H9 (cell line): ENCODE measurements around the gene LDB2. TPM values are rescaled to one million over a fixed set of nuclear protein-coding genes. Genes with fewer than 3 reads are reported as not detected.

ENCODE experiments used
- DNase-seq: peaks from one replicate; pipeline ENCODE4 v3.0.0-alpha.2; 2017
- H2AFZ ChIP-seq: one replicate; pipeline ENCODE4 v1.6.1; 2013; ENCODE audit warnings: mild to moderate bottlenecking, low read length, control low read depth, moderate library complexity
- H2AK5ac ChIP-seq: 2 replicates; pipeline ENCODE4 v1.6.1; 2013; ENCODE audit warnings: low read length, control low read depth, mixed read lengths; ENCODE audit not compliant: insufficient read length
- H2BK120ac ChIP-seq: one replicate; pipeline ENCODE4 v1.6.1; 2013; ENCODE audit warnings: low read depth, mild to moderate bottlenecking, low read length, control low read depth, inconsistent platforms; ENCODE audit not compliant: poor library complexity, severe bottlenecking
- H2BK12ac ChIP-seq: 2 replicates; pipeline ENCODE4 v1.6.1; 2013; ENCODE audit warnings: low read length, control low read depth, mixed read lengths, low read depth; ENCODE audit not compliant: insufficient read length
- H2BK15ac ChIP-seq: 2 replicates; pipeline ENCODE4 v1.6.1; 2013; ENCODE audit warnings: low read depth, low read length, control low read depth
- H2BK20ac ChIP-seq: one replicate; pipeline ENCODE4 v1.6.1; 2013; ENCODE audit warnings: low read depth, mild to moderate bottlenecking, low read length, control low read depth, inconsistent platforms; ENCODE audit not compliant: poor library complexity, severe bottlenecking
- H2BK5ac ChIP-seq: 2 replicates; pipeline ENCODE4 v1.6.1; 2013; ENCODE audit warnings: low read length, control low read depth, mixed read lengths; ENCODE audit not compliant: insufficient read length
- H3K14ac ChIP-seq: 2 replicates; pipeline ENCODE4 v1.6.1; 2013; ENCODE audit warnings: low read length, control low read depth; ENCODE audit not compliant: insufficient read depth
- H3K18ac ChIP-seq: 2 replicates; pipeline ENCODE4 v1.6.1; 2013; ENCODE audit warnings: low read depth, mild to moderate bottlenecking, mixed read lengths, low read length, control low read depth; ENCODE audit not compliant: insufficient read length
- H3K23ac ChIP-seq: 2 replicates; pipeline ENCODE4 v1.6.1; 2013; ENCODE audit warnings: low read length, control low read depth, mixed read lengths, low read depth; ENCODE audit not compliant: insufficient read length
- H3K23me2 ChIP-seq: 2 replicates; pipeline ENCODE4 v1.6.1; 2013; ENCODE audit warnings: low read depth, mild to moderate bottlenecking, mixed read lengths, low read length, control low read depth; ENCODE audit not compliant: insufficient read length, poor library complexity, severe bottlenecking
- H3K27ac ChIP-seq: 2 replicates; pipeline ENCODE4 v1.5.1; 2013; ENCODE audit warnings: low read length, control low read depth, mixed read lengths, low read depth; ENCODE audit not compliant: insufficient read length
- H3K27me3 ChIP-seq: 2 replicates; pipeline ENCODE4 v1.6.1; 2013; ENCODE audit warnings: low read length, control low read depth, inconsistent platforms; ENCODE audit not compliant: insufficient read depth
- H3K4ac ChIP-seq: 2 replicates; pipeline ENCODE4 v1.6.1; 2013; ENCODE audit warnings: low read depth, mild to moderate bottlenecking, control low read depth, inconsistent platforms, low read length, moderate library complexity
- H3K4me1 ChIP-seq: 2 replicates; pipeline ENCODE4 v1.6.1; 2013; ENCODE audit warnings: low read length, control low read depth, inconsistent platforms; ENCODE audit not compliant: insufficient read depth
- H3K4me2 ChIP-seq: 2 replicates; pipeline ENCODE4 v1.6.1; 2013; ENCODE audit warnings: low read length, control low read depth, mixed read lengths; ENCODE audit not compliant: insufficient read length, insufficient read depth
- H3K56ac ChIP-seq: 2 replicates; pipeline ENCODE4 v1.6.1; 2013; ENCODE audit warnings: low read depth, mild to moderate bottlenecking, mixed read lengths, low read length, control low read depth; ENCODE audit not compliant: insufficient read length
- H3K79me1 ChIP-seq: 2 replicates; pipeline ENCODE4 v1.6.1; 2013; ENCODE audit warnings: low read depth, mild to moderate bottlenecking, moderate library complexity, low read length, control low read depth, inconsistent platforms; ENCODE audit not compliant: insufficient read depth, poor library complexity, severe bottlenecking
- H3K79me2 ChIP-seq: 2 replicates; pipeline ENCODE4 v1.6.1; 2013; ENCODE audit warnings: low read length, control low read depth, inconsistent platforms; ENCODE audit not compliant: insufficient read depth
- H3K9ac ChIP-seq: 2 replicates; pipeline ENCODE4 v1.6.1; 2013; ENCODE audit warnings: low read length, control low read depth, mixed read lengths; ENCODE audit not compliant: insufficient read length; ENCODE audit errors: extremely low read depth
- H3K9me3 ChIP-seq: one replicate; pipeline ENCODE4 v1.6.1; 2013; ENCODE audit warnings: low read depth, low read length, inconsistent platforms; ENCODE audit not compliant: control insufficient read depth
- H3T11ph ChIP-seq: one replicate; pipeline ENCODE4 v1.6.1; 2013; ENCODE audit warnings: mild to moderate bottlenecking, low read length, control low read depth, inconsistent platforms
- H4K20me1 ChIP-seq: one replicate; pipeline ENCODE4 v1.6.1; 2013; ENCODE audit not compliant: control insufficient read depth, insufficient read length, insufficient read depth
- H4K5ac ChIP-seq: 2 replicates; pipeline ENCODE4 v1.6.1; 2013; ENCODE audit warnings: low read depth, mild to moderate bottlenecking, mixed read lengths, low read length, control low read depth; ENCODE audit not compliant: insufficient read length
- H4K8ac ChIP-seq: replicated peaks from 2 replicates; pipeline ENCODE4 v1.6.1; 2013; ENCODE audit warnings: low read length, control low read depth, mixed read lengths, low read depth; ENCODE audit not compliant: insufficient read length
- H4K91ac ChIP-seq: 2 replicates; pipeline ENCODE4 v1.6.1; 2013; ENCODE audit warnings: low read depth, mild to moderate bottlenecking, moderate library complexity, mixed read lengths, low read length, control low read depth; ENCODE audit not compliant: insufficient read length
- H3K27ac Mint-ChIP-seq, 3 experiments: 2 replicates in 2 of 3; 3 replicates in 1 of 3; pipeline ENCODE4 v1.8.0; 2020 to 2021; ENCODE audit warnings: mixed read lengths in 3 of 3, mild to moderate bottlenecking in 1 of 3, moderate library complexity in 1 of 3
- H3K27me3 Mint-ChIP-seq: 2 replicates; pipeline ENCODE4 v1.8.0; 2021; ENCODE audit warnings: low read depth, mild to moderate bottlenecking, moderate library complexity, mixed read lengths
- H3K36me3 Mint-ChIP-seq, 3 experiments: 2 replicates in 2 of 3; 3 replicates in 1 of 3; pipeline ENCODE4 v1.8.0; 2020 to 2021; ENCODE audit warnings: low read depth in 3 of 3, mixed read lengths in 3 of 3; ENCODE audit not compliant: insufficient read depth in 1 of 3
- H3K4me1 Mint-ChIP-seq, 2 experiments: 2 replicates each; pipeline ENCODE4 v1.8.0; 2020; ENCODE audit warnings: mixed read lengths in 2 of 2
- H3K4me3 Mint-ChIP-seq, 2 experiments: 2 replicates in 1 of 2; 3 replicates in 1 of 2; pipeline ENCODE4 v1.8.0; 2020 to 2021; ENCODE audit warnings: mild to moderate bottlenecking in 2 of 2, mixed read lengths in 2 of 2, moderate library complexity in 1 of 2
- H3K9me3 Mint-ChIP-seq, 2 experiments: 2 replicates in 1 of 2; 3 replicates in 1 of 2; pipeline ENCODE4 v1.8.0; 2020; ENCODE audit warnings: mild to moderate bottlenecking in 2 of 2, mixed read lengths in 2 of 2, moderate library complexity in 1 of 2
- total RNA-seq: library from RNA; stranded (reverse); gene quantifications from 2 replicates; pipeline ENCODE4 v1.2.1, GENCODE V29; 2021
- TF ChIP-seq, protein P1 (sequence below): fragments of 200-600 bp; sonication (generic); conservative IDR thresholded peaks from 3 replicates; pipeline ENCODE4 v1.8.0; 2021; ENCODE audit warnings: antibody characterized with exemption, mild to moderate bottlenecking

Gene LDB2
- total RNA-seq, 1 experiment from 2014 or later, result 22.5 TPM

DNA sequence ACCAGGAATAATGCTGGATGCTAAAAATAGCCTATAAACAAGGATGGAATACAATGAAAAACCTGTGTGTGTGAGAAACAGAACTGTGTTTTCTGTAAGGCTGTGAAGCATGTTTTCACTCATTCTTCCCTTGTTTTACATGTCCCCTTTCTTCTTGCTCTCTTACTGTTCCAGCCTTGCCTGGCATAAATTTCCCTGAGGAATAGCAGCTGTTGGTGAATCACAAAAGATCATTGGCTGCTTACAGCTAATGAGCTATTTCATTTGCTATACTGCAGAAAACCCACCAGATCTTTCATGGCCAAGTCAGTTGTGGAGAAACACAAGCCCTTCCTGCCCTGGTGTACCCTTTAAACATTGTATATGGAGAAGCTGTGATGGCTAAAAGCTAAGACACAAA lies 91.1 kb downstream of the LDB2 start:
- H2AFZ ChIP-seq, result no peak overlapping the region
- no peak overlapping the region for H3K27ac ChIP-seq
- Mint-ChIP-seq H3K27me3 (no peaks in the 10 kb centered on the region), H3K36me3 (peaks cover 9 to 41% (median 29%) of the 10 kb centered on the region in 3 experiments), H3K4me3 (no peak overlapping the region), H3K4me1 (peaks cover 14% of the 10 kb centered on the region in 2 experiments), H3K27ac (0 out of 7 replicates have a peak overlapping the region, but pooled peaks of 1 of the 3 experiments have one; percentile 5), H3K9me3 (peaks cover 8 to 19% of the 10 kb centered on the region in 2 experiments)
- no peak overlapping the region for H2AK5ac ChIP-seq
- no peaks in the 10 kb centered on the region for H3K4me1 ChIP-seq
- H2BK20ac ChIP-seq, result no peak overlapping the region
- H2BK15ac ChIP-seq, result no peak overlapping the region
- H3K14ac ChIP-seq, result no peak overlapping the region
- no peaks in the 10 kb centered on the region for H3K27me3 ChIP-seq
- no peak overlapping the region for H3K4me2 ChIP-seq
- no peak overlapping the region for H4K91ac ChIP-seq
- H3T11ph ChIP-seq, result no peak overlapping the region
- no peaks in the 10 kb centered on the region for H3K79me2 ChIP-seq
- H4K5ac ChIP-seq, result no peak overlapping the region
- DNase-seq, result no peak
- H3K23me2 ChIP-seq, result no peaks in the 10 kb centered on the region
- no peak overlapping the region for H2BK5ac ChIP-seq
- H2BK12ac ChIP-seq, result no peak overlapping the region
- no peaks in the 10 kb centered on the region for H3K9me3 ChIP-seq
- no peak overlapping the region for H4K8ac ChIP-seq
- H3K9ac ChIP-seq, result no peak overlapping the region
- no peaks in the 10 kb centered on the region for H3K79me1 ChIP-seq
- TF ChIP-seq, protein P1, sequence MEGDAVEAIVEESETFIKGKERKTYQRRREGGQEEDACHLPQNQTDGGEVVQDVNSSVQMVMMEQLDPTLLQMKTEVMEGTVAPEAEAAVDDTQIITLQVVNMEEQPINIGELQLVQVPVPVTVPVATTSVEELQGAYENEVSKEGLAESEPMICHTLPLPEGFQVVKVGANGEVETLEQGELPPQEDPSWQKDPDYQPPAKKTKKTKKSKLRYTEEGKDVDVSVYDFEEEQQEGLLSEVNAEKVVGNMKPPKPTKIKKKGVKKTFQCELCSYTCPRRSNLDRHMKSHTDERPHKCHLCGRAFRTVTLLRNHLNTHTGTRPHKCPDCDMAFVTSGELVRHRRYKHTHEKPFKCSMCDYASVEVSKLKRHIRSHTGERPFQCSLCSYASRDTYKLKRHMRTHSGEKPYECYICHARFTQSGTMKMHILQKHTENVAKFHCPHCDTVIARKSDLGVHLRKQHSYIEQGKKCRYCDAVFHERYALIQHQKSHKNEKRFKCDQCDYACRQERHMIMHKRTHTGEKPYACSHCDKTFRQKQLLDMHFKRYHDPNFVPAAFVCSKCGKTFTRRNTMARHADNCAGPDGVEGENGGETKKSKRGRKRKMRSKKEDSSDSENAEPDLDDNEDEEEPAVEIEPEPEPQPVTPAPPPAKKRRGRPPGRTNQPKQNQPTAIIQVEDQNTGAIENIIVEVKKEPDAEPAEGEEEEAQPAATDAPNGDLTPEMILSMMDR, result no peak
- H3K4ac ChIP-seq, result no peak overlapping the region
- H3K23ac ChIP-seq, result no peak overlapping the region
- no peak overlapping the region for H3K56ac ChIP-seq
- no peak overlapping the region for H3K18ac ChIP-seq
- no peaks in the 10 kb centered on the region for H4K20me1 ChIP-seq
- no peak overlapping the region for H2BK120ac ChIP-seq
